GM06990 (cell line): ENCODE data around the gene PTPRT.
"Not testable (repeated sequence)": the region's sequence is repeated elsewhere in the genome, so short reads cannot be mapped to it uniquely, and the experiment has no call there.

ENCODE experiments used
- DNase-seq: peaks from one replicate; pipeline ENCODE4 v3.0.0-alpha.2; 2011; ENCODE audit not compliant: insufficient read length; ENCODE audit errors: extremely low read depth
- H3K27me3 ChIP-seq: replicated peaks from 2 replicates; pipeline ENCODE4 v1.6.0; 2011; ENCODE audit warnings: low read length; ENCODE audit not compliant: control insufficient read depth, insufficient read depth
- H3K36me3 ChIP-seq: 2 replicates; pipeline ENCODE4 v1.5.1; 2011; ENCODE audit warnings: low read length; ENCODE audit not compliant: control insufficient read depth, insufficient read depth
- H3K4me3 ChIP-seq: replicated peaks from 2 replicates; pipeline ENCODE4 v1.5.1; 2011; ENCODE audit warnings: low read depth, mild to moderate bottlenecking, control low read depth, low read length
- CTCF ChIP-seq: IDR thresholded peaks from 2 replicates; pipeline ENCODE4 v1.5.1; 2011; ENCODE audit warnings: low read length, control low read depth, mild to moderate bottlenecking, inconsistent platforms; ENCODE audit not compliant: insufficient read depth, poor library complexity, severe bottlenecking

Gene PTPRT

DNA sequence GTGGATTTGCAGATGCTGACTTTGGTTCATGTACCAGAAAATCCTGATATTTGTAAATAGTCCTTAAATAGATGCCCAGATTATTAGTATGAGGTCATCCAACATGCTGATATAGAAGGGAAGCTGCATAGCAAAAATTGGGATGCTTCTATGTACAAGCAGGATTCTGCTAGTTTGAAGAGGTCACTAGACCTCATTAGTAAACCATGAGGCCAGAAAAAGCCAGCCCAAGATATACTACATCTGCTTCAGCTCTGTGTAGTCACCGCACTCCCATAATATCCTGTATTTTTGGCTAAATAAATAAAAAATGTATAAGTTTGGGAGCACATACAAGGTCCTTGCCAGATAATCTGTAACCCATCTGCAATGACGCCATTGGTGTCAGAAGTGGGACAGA lies 13.0 kb downstream of the PTPRT start:
- Histone ChIP-seq H3K27me3 (no peaks in the 10 kb centered on the region), H3K4me3 (no peak overlapping the region), H3K36me3 (no peaks in the 10 kb centered on the region)
- no peak for TF ChIP-seq CTCF
- no peak for DNase-seq

- no peak for TF ChIP-seq CTCF
- no peak overlapping the region for H3K4me3 ChIP-seq
- H3K36me3 ChIP-seq = no peaks in the 10 kb centered on the region
- DNase-seq = no peak
- no peaks in the 10 kb centered on the region for H3K27me3 ChIP-seq
Measured at GRCh38 chr20:43171930-43172329, 17.8 kb downstream of the PTPRT start.

GRCh38 chr20:43170771-43171170 lies 18.9 kb downstream of the PTPRT start:
- no peaks in the 10 kb centered on the region for H3K36me3 ChIP-seq
- DNase-seq = no peak
- no peak overlapping the region for H3K4me3 ChIP-seq
- no peak for TF ChIP-seq CTCF
- H3K27me3 ChIP-seq = no peaks in the 10 kb centered on the region

DNA sequence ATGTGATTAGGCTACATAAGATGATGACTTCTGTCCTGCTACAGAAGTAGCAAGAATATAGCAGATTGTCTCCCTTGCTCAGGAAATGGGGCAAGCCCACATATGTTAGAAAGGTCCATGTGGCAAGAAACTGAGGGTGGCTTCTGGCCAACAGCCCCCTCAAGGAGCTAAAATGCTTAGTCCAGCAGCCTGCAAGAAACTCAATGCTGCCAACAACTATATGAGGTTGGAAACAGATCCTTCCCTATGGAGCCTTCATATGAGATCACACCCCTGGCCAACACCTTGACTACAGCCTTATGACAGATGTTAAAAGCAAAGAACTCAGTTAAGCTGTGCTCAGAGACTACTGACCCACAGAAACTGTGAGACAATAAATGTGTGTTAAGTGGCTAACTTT lies 22.1 kb downstream of the PTPRT start:
- H3K36me3 ChIP-seq = no peaks in the 10 kb centered on the region
- no peak for TF ChIP-seq CTCF
- H3K4me3 ChIP-seq = no peak overlapping the region
- no peaks in the 10 kb centered on the region for H3K27me3 ChIP-seq
- DNase-seq = no peak

GRCh38 chr20:43167021-43167420 lies 22.7 kb downstream of the PTPRT start:
- Histone ChIP-seq H3K4me3 (no peak overlapping the region), H3K36me3 (no peaks in the 10 kb centered on the region), H3K27me3 (no peaks in the 10 kb centered on the region)
- DNase-seq = no peak
- TF ChIP-seq CTCF = no peak

DNA sequence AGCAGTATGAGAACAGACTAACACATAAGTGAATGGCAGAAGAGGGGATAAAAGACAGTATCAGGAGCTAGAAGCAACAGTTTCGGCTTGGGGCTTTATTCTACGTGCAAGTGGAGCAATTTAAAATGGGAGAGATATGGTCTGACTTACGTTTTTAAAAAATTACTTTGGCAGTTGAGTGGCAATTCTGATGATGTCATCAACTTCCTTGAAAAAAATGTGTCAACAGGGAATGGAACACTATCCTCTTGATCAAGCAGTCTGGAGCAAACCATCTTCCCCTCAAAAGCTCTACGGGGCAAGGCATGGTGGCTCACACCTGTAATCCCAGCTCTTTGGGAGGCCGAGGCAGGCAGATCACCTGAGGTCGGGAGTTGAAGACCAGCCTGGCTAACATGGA lies 24.1 kb downstream of the PTPRT start:
- no peak for TF ChIP-seq CTCF
- H3K27me3 ChIP-seq = no peaks in the 10 kb centered on the region
- H3K36me3 ChIP-seq = no peaks in the 10 kb centered on the region
- DNase-seq = no peak
- no peak overlapping the region for H3K4me3 ChIP-seq

DNA sequence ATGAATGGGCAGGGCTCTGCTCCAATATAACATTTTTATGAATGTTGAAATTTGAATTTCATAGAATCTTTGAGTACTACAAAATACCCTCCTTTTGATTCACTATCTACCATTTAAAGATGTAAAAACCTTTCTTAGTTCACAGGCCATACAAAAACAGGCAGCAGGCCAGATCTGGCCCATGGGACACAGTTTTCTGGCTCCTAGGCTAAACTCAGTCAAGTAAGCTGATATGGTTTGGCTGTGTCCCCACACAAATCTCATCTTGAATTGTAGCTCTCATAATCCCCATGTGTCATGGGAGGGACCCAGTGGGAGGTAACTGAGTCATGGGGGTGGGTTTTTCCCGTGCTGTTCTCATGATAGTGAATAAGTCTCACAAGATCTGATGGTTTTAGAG lies 25.0 kb downstream of the PTPRT start:
- H3K27me3 ChIP-seq, DNase-seq, H3K4me3 ChIP-seq, H3K36me3 ChIP-seq: not testable (repeated sequence)
